HG03439 (cell line): ENCODE results near the gene FAM9A.
"Not testable (repeated sequence)": the region's sequence is repeated elsewhere in the genome, so short reads cannot be mapped to it uniquely, and the experiment has no call there.

ENCODE experiments used
- ATAC-seq: cut with Tn5 transposase; IDR thresholded peaks from one replicate; pipeline ENCODE4 v1.9.1; 2021; ENCODE audit warnings: mild to moderate bottlenecking, moderate library complexity; ENCODE audit not compliant: unreplicated experiment

The FAM9A gene

DNA sequence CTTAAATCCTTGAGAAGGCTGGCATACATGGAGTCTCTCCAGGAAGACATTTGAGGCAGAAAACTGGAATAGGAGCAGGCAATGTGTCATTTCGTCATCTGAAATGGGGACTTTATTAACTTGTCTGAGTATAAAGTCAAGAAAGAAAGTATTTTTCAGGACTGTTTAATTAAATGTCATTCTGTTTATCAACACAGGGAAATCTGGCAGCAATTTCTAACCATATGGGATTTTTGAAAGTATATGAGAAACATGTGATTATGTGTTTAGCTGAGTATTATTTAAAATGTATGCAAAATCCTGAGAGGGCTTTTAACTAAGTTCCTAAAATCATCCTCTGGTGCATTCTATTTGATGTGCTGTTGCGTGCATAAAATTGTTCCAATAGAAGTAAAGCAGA, 3.9 kb upstream of the FAM9A start:
- ATAC-seq, result no peak

DNA sequence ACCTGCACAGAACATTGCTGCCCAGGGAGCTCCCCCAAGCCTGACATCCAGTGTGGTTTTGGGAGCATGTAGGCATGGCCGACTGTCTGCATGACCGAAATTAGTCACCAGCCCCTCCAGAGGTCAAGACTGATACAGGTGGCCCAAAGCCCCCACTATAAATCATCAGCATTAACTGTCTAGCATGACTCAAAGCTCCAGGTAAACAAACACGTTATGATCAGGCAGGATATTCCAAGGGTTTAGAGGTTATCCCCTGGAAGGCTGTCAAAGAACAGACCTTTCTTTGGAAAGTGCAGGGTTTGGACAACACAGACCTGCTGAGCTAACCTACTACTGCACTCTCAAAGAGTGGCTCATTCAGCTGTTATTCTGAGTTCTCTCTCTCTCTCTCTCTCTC, 2.1 kb upstream of the FAM9A start:
- ATAC-seq, result no peak

DNA sequence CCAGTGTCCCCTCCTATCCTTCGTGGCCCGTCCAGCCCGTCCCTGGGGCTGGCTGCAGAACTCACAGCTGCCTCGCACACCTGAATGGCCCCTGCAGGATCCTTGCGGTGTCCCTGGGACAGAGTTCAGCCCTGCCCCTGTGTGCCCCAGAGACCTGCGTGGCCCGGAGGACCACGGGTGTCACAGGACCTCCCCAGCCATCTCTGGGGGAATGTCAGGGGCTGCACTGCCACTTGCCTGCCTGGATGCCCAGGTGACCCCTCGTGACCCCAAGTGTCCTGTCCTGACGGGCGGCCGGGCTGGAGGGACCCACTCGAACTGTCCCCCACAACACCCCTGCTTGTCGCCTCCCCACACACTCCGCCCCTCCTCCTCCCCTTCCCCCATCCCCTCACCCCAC, 832 bp downstream of the FAM9A start:
- ATAC-seq, result not testable (repeated sequence)

DNA sequence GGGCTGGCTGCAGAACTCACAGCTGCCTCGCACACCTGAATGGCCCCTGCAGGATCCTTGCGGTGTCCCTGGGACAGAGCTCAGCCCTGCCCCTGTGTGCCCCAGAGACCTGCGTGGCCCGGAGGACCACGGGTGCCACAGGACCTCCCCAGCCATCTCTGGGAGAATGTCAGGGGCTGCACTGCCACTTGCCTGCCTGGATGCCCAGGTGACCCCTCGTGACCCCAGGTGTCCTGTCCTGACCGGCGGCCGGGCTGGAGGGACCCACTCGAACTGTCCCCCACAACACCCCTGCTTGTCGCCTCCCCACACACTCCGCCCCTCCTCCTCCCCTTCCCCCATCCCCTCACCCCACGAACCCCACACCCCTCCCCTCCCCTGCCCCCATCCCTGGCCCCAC, 1.9 kb downstream of the FAM9A start:
- not testable (repeated sequence) for ATAC-seq

DNA sequence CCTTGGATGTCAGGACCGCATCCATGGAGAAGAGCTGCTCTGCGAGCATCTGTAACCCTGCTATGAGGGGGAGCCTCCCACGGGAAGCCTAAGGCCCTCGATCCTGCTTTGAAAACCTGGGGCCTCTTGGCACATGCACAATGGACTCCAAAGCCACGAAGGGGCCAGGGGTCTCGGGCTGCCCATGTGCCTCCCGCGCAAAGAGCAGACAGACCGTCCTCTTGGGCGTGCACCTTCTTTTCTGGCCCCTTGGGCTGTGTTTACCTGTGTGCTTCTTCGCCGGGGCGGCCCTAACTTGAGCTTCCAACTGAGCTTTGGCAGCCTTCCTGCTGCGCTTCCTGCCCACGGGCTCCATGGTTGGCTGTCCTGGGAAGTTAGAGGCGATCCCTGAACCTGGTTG, 2.5 kb downstream of the FAM9A start:
- not testable (repeated sequence) for ATAC-seq

DNA sequence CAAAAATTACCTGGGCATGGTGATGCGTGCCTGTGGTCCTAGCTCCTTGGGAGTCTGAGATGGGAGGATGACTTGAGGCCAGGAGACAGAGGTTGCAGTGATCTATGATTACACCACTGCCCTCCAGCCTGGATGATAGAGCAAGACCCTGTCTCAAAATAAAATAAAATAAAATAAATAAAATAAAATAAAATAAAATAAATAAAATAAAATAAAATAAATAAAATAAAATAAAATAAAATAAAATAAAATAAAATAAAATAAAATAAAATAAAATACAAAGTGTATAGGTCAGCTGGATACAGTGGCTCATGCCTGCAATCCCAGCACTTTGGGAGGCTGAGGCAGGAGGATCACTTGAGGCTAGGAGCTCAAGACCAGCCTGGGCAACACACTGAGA, 14.1 kb downstream of the FAM9A start:
- not testable (repeated sequence) for ATAC-seq

DNA sequence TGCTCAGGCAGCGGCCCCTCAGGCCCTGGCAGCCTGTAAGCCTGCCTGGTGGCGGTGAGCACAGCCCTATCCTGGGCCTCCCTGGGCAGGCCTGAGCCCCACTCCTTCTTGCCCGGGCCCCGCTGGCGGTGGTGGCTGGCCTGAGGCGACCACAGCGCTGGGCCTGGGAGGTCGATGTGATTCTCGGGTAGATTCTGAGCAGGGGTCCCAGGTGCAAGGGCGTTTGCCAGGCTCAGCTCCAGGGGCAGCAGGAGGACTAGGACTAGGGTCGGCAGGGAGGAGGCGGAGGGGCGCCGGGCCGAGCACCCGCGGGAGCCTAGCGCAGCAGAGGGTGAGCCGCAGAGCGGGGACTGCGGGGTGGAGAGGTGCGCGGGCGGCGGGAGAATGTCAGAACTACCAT, 17.0 kb downstream of the FAM9A start:
- ATAC-seq, result no peak

DNA sequence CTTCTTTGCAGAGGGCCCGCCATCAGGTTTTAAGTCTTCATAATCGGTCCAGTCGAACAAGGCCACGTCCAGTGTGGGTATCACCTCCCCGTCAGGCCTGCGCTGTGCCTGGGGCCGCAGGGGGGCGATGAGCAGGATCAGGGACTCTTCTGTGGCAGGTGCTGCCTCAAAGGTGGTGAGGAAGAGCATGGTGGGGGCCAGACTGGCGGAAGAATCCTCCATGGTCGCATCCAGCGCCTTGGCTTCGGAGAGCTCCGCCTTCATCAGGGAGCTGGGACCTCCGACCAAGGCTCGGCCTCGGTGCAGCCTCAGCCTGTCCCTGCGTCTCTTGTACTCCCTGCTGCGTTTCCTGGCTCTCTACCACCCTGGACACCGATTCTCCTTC, 17.5 kb downstream of the FAM9A start:
- no peak for ATAC-seq

DNA sequence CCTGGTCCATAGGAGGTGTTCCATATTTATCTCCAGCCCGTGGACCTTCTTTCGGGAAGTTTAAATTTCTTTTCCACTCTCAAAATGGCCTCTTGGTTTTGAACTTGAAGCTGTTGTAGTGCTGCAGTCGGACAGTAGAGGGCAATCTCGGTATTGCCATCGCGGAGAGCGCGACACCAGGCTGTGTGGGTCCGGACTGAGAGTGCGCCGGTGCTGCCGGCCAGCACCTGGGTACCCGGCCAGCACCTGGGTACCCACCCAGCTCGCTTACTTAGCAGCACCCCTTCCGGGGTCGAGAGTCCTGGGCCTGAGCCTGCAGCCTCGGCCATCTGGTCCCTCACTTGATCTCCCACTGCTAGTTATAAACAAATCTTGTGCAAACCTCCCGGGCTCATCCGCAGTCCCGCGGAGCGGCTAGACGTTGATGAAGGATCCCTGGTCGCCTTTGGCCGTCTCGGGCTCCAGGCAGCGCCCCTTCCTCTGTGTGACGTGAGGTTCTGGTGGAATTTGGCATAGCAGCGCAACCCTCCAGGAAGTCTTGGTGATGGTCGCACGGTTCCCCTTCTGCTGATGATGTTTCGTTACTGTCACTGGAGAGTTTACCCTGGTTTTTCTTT, 18.0 kb downstream of the FAM9A start:
- no peak for ATAC-seq

DNA sequence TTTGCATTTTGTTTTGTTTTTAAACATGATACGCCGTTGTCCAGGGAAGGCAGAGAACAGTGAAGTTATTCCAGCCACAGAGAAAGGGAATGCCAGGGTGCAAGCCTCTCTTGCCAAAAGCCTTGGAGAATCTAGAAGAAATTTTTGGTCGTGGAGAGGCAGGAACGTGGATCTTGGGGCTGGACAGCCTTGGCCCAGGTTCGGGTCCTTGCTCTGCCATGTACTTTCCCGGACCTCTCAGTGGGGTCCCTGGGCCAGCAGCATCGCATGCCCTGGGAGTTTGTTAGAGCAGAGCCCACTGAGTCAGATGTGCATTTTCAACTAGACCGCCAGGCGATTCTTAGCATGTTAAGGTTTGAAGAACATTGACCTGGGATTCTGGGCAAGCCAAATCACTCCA, 18.6 kb downstream of the FAM9A start:
- no peak for ATAC-seq

DNA sequence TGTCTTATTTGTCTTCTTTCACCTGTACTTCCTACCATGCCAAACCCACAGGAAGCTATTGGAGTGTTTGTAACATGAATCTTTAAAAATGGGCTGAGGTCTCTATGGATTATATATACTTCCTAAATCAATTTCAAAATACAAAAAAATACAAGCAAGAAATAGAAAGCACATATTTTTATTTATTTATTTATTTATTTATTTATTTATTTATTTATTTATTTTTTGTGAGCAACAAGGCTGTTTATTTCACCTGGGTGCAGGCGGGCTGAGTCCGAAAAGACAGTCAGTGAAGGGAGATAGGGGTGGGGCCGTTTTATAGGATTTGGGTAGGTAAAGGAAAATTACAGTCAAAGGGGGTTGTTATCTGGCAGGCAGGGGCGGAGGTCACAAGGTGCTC, 19.3 kb downstream of the FAM9A start:
- not testable (repeated sequence) for ATAC-seq

DNA sequence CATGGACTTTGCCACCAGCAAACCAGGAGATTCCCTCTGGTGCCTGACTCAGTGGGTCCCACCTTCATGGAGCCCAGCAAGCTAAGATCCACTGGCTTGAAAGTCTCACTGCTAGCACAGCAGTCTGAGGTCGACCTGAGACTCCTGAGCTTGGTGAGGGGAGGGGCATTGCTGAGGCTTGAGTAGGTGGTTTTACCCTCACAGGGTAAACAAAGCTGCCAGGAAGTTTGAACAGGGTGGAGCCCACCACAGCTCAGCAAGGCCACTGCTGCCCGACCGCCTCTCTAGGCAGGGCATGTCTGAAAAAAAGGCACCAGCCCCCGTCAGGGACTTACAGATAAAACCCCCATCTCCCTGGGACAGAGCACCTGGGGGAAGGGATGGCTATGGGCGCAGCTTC, 28.1 kb downstream of the FAM9A start:
- no peak for ATAC-seq

DNA sequence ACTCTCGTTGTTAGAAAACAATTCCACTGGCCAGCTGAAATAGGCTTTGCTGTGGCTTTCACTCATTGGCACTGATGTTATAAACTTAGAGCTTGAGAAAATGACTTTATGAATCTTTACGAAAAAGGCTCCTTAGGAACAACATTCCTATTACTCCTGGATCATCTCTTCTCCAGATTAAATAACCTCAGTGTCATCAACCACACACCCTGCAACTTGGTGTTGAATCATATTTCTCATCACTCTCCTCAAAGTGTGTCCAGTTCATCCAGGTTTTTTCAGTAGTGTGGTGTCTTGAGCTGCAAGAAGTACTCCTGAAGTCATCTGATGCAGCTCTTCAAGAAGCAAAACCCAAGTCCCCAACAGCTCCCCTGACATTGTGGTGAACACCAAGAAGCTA, 41.2 kb downstream of the FAM9A start:
- ATAC-seq, result no peak

DNA sequence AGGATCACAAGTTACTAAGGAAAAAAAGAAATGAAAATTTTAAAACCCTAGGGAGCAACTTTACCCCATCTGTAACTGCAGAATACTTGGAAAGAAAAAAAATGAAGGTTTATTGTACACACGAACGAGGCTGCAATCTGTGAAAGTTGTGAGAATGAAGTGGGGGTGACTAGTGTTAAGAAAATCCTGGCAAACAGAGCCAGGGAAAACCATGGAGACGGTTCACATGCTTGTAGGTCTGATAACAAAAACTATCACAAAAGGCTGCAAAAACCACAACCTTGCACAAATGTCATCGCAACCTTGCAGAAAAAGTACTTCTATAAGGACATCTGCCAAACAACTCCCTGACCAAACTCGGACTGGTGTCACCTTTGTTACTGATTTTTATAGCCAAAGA, 42.5 kb downstream of the FAM9A start:
- ATAC-seq, result not testable (repeated sequence)

DNA sequence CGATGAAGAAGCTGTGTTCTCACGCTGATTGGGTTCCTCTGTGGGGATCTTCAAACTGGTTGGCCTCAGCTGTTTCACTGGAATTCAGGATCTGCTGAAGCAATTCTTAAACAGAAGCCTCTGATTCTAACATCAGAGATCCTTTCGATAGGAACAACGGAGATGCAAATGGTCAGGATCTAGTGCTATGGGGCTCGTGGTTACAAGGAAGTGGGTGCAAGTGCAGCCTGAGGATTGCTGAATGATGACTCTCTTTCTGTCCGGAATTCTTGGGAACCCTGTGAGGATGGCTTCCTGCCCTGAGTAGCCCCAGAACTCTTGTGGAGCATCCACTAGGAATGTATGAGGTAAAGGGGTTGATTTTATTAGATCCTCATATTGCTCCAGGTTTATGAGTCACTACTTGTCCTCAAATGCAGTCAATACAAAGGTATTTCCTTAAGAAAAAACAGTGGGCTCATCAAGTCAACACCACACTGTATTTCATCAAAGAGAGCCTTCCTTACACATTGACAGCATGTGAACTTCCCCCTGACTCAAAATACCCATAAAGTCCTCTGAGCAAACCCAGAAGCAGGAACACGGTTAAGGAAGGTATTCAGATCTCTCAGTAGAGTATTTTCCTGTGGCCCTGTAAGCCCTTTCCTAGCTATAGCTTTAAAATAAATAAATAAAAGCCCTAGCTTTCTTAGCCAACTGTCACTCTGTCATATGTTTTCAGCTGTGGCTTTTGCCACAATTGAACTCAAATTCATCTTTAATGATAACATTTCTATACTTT, 43.4 kb downstream of the FAM9A start:
- not testable (repeated sequence) for ATAC-seq

DNA sequence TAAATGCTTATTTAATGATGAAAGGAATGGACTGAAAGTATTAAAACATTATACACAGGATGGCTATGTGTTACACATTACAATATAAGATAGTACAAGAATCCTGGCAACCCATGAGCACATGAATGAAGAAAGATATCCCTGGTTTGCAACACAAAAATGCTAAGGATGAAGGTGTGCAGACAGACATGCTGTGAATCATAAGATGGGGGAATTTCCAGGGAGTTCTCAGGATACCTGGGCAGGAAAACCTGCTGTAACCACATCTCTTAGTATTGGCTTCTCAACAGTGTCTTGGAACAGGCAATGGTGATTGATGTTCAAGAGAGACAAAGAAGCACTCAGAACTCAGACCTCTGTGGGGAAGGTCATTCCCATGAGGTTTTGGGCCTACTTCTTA, 45.4 kb downstream of the FAM9A start:
- ATAC-seq, result no peak

DNA sequence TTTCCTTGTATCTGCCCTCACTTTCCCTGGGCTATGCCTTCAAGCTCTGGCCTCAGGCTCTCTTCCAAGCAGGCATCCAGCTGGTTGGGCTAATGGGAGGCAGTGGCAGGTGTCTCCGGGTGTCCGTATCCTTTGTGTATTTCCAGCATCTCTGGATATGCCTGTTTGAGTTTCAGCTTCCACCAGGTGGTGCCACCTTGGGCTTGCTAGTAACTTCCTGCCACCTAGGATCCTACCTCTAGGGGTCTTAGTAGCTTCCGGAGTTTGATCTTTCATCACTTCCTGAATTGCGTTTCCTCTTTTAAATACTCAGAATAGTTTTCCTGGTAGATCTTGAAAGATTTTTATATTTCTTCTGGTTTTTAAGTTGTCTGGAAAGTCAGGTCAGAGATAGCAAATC, 46.1 kb downstream of the FAM9A start:
- ATAC-seq, result no peak

DNA sequence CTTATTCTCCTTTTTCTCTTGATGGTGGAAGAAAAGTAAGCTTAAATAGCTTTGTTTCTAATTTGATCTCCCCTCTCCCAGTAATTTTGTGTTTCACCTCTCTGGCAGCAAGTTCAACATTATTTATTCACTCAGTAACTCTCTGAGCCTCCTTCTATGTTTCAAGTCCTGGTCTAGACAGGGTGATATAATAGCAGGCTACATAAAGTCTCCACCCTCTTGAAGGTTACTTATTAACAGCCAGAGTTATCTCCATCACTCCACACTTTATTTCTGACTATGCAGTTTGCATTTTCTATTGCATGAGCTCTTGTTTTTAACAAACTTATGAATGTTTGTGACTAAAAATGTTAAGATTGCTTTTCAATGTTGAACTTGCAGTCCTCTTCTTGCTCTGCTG, 51.5 kb downstream of the FAM9A start:
- no peak for ATAC-seq

DNA sequence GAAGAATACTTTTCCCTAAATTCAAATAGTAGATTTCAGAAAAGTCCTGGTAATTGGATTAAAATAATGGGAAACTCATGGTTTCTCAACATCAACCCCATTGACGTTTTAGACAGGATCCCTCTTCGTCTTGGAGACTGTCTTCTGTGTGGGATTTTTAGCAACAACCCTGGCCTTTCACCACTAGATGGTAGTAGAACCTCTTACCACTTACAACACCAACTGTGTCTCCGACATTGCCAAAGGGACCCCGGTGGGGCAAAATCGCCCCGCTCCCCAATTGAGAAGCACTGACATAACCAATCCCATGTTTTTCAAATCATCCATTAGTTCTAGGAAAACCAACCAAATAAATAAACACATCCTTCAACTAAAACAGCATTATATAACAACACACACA, 52.3 kb downstream of the FAM9A start:
- ATAC-seq, result no peak

DNA sequence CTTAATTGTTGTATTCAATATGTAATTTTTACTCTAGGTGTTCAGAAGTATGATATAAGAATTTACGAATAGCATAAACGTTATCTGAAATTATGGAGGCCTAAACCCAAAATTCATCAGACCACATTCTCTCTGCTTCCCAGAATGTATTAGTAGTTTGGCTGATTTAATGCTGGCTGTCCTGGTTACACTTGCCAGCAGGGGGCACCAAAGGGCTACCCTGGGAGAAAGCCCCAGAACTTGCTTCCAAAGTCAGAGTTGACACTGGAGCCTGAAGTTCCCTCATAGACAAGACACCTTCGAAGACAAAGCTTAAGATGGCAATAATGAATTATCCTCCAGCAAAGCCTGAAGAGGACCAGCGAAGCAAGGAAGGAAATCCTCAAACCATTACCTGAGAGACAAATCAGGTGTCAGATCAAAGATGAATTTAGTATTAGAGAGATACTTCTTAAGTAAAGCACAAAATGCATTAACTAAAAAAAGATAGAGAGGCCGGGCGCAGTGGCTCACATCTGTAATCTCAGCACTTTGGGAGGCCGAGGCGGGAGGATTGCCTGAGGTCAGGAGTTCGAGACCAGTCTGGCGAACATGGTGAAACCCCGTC, 58.0 kb downstream of the FAM9A start:
- ATAC-seq, result no peak

DNA sequence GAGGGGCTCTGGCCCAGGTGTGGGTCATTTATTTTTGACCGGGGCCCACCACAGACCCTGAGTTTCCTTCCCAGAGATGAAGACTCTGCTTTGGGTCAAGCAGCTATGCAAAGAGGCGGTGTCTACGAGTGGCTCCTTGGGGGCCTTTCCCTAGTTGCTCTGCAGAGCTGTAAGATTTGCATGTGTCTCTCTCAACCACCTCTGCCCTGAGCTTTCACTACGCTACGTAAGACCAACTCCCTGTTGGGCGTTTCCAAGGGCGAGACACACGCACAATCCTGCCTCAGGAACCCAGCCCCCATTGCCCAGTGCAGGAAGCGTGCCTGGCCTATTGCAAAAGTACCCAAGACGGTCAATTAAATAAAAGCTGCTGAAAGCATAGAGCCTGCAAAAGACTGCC, 59.2 kb downstream of the FAM9A start:
- no peak for ATAC-seq
